Posterior cingulate gyrus (tissue), 11 donors: Measurements from ENCODE around the gene TMCC3.

Experiments used
- DNase-seq, 10 donors: peaks; one replicate each; pipeline versions ENCODE4 v3.0.0 to v3.0.0-alpha.2; 2020 to 2021; ENCODE audit warnings: mixed read lengths in 3 of 10
- intact Hi-C: fragments of 100-400 bp; cut with DNase I; formaldehyde crosslinking; loops from one replicate; pipeline ENCODE4 v1.15.1; 2023

Gene TMCC3

GRCh38 chr12:94638521-94638920 lies 11.8 kb downstream of the TMCC3 start:
- DNase-seq: no peak

GRCh38 chr12:94637390-94638113 lies 12.8 kb downstream of the TMCC3 start:
- intact Hi-C loops: no loop called here
- DNase-seq: no peak

More at GRCh38 chr12:94638521-94638920, 11.8 kb downstream of the TMCC3 start:
- intact Hi-C loops: no loop called here

- DNase-seq: no peak
Measured at GRCh38 chr12:94636462-94637085, 13.8 kb downstream of the TMCC3 start.

GRCh38 chr12:94634717-94635116 lies 15.6 kb downstream of the TMCC3 start:
- DNase-seq: no peak
- intact Hi-C loops: no loop called here

More at GRCh38 chr12:94636462-94637085, 13.8 kb downstream of the TMCC3 start:
- intact Hi-C loops: no loop called here

GRCh38 chr12:94633401-94633800 lies 17.0 kb downstream of the TMCC3 start:
- DNase-seq: no peak
- intact Hi-C loops: no loop called here

- DNase-seq: no peak
- intact Hi-C loops: no loop called here
Measured at GRCh38 chr12:94631058-94631457, 19.3 kb downstream of the TMCC3 start.

- intact Hi-C loops: no loop called here
- DNase-seq: no peak
Measured at GRCh38 chr12:94628819-94629472, 21.4 kb downstream of the TMCC3 start.

GRCh38 chr12:94628369-94628768 lies 22.0 kb downstream of the TMCC3 start:
- intact Hi-C loops: no loop called here
- no peak for DNase-seq

GRCh38 chr12:94625531-94625930 lies 24.8 kb downstream of the TMCC3 start:
- DNase-seq: no peak
- intact Hi-C loops: no loop called here

- intact Hi-C loops: no loop called here
- DNase-seq: no peak
Measured at GRCh38 chr12:94623161-94623920, 27.0 kb downstream of the TMCC3 start.

GRCh38 chr12:94622475-94622874 lies 27.9 kb downstream of the TMCC3 start:
- intact Hi-C loops: no loop called here
- DNase-seq: no peak

- DNase-seq: no peak
- intact Hi-C loops: no loop called here
Measured at GRCh38 chr12:94621662-94622359, 28.5 kb downstream of the TMCC3 start.

- intact Hi-C loops: no loop called here
- no peak for DNase-seq
Measured at GRCh38 chr12:94620621-94621020, 29.7 kb downstream of the TMCC3 start.

GRCh38 chr12:94618995-94619695 lies 31.2 kb downstream of the TMCC3 start:
- intact Hi-C loops: loop anchor here (5.0 kb wide), 1 partner anchor 57 kb away; no protein-coding TSS in a partner anchor
- DNase-seq: peak in 1 of 10 donors; percentile 18

- no peak for DNase-seq
- intact Hi-C loops: loop anchor here (5.0 kb wide), 1 partner anchor 55 kb away; no protein-coding TSS in a partner anchor
Measured at GRCh38 chr12:94617101-94617500, 33.3 kb downstream of the TMCC3 start.

- intact Hi-C loops: loop anchor here (5.0 kb wide), 1 partner anchor 54 kb away; no protein-coding TSS in a partner anchor
- peak; percentile 53 to 97 (median 76) for DNase-seq
Measured at GRCh38 chr12:94616203-94616729, 34.1 kb downstream of the TMCC3 start.

- DNase-seq: peak in 5 of 10 donors; percentile 23 to 91 (median 51)
- intact Hi-C loops: loop anchor here (5.0 kb wide), 1 partner anchor 53 kb away; no protein-coding TSS in a partner anchor
Measured at GRCh38 chr12:94615260-94616181, 34.8 kb downstream of the TMCC3 start.

- intact Hi-C loops: no loop called here
- DNase-seq: no peak
Measured at GRCh38 chr12:94614288-94614721, 36.1 kb downstream of the TMCC3 start.
